MM.1S (cell line): ENCODE measurements around the gene PHF3.
"Not testable (repeated sequence)": the region's sequence is repeated elsewhere in the genome, so short reads cannot be mapped to it uniquely, and the experiment has no call there.

Experiments
- CTCF ChIP-seq: fragments of 300-600 bp; sonication (generic); IDR thresholded peaks from 2 replicates; pipeline ENCODE4 v1.5.1; 2016; ENCODE audit warnings: antibody characterized with exemption, low read length, mixed read lengths
- EZH2phosphoT487 ChIP-seq: fragments of 300-600 bp; sonication (generic); IDR thresholded peaks from 2 replicates; pipeline ENCODE4 v1.6.1; 2018; ENCODE audit warnings: antibody characterized with exemption, low read length

- not testable (repeated sequence) for TF ChIP-seq CTCF, EZH2phosphoT487
These were observed 121.7 kb downstream of the PHF3 start for GRCh38 chr6:63757275-63757674.
